HL-60/S4 treated with retinoic acid at 250 ng/mL for 4 days and 3 days (cell line): Measurements from ENCODE around the gene BOC.

Source experiments
- in situ Hi-C: fragments of 300-500 bp; cut with MboI; formaldehyde crosslinking; loops from 2 replicates; pipeline ENCODE4 v1.7.0; 2022; ENCODE audit warnings: low sequenced_read_pairs

Gene BOC

DNA sequence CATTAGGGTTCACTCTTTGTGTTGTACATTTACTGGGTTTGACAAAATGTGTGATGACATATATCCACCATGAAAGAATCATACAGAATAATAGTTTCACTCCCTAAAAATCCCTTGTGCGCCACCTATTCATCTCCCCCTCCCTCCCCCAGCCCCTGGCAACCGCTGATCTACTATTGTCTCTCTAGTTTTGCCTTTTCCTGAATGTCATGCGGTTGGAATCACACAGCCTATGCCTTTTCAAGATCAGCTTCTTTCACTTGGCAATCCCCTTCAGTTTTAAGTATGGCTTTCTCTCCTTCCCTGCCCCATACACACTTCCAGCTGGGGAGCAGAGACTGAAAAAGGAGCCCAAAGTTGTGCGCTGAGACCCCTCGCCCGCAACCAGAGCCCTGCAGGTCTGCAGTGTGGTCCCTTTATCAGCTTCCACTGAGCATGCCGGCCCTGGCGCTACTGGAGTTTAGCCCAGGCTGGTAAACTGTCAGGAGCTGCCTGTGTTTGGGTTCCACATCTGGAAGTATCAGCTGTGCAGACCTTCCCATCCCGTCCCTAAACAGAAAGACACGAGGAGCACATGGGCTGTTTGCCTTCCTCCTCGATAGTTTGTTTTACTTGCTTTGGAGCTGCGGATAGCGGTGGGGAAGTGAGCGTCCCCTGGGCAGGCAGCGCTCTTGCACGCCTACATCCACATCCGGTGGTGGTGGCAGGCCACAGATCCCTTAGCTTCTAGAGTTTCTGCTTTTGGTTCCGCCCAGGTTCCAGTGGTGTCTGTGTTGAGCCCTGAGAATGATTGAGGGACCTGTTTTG, 12.3 kb downstream of the BOC start:
- in situ Hi-C loops, result no loop called here

GRCh38 chr3:113225286-113225685, 13.9 kb downstream of the BOC start:
- in situ Hi-C loops, result no loop called here

DNA sequence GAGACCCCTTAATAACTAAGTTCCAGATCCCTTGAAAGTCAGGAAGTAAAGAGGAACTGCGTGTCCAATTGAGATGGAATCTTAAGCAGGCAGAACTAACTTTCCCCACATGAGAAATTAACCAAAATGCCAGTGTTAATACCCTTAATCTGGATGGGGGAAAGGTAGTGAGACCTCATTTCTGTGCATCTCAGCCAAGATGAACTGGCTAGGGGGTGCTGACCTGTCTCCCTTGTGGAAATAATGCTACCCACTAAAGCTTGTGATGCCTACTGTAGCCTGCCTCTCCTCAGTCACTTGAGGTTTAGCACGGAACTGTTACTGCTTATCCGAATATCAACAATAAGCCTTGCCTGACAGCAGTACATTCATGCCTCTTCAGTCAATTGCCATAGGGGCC, 15.1 kb downstream of the BOC start:
- in situ Hi-C loops, result no loop called here

DNA sequence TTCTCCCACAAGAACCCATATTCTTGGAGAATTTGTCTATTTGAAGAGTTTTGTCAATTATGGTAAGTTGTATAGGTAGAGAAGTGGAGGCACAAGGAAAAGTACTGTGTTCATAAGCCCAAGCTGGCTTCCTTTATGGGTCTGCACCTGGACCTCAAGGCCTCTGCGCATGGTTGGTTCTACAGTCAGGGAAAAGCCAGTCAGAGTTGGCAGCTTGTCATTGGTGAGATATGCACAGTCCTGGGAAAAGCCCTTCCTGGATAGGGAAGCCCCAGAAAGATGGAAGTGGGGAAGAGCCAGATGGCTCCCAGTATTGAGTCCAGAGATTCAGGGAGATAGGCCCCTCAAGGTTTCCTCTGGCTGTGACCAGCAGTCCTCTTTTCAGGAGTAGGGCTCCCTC, 15.8 kb downstream of the BOC start:
- in situ Hi-C loops, result no loop called here

GRCh38 chr3:113228498-113229286, 17.3 kb downstream of the BOC start:
- in situ Hi-C loops, result no loop called here

DNA sequence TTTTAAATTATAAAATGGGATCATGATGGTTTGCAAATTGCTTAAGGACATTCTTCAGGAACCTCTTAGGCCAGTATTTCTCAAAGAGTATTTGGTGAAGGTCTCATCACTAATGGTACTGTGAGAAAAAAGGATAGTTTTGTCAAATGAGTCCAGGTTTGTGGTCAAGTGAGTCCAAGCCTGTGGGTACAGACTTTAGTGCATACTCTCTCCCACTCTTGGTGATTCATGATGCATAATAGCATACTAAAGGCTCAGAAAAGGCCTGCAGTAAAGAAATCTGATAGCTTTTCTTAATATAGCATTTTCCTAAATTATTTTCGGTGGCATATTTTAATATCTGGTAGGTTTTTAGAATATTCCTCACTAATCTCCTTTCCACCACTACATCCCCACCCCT, 20.0 kb downstream of the BOC start:
- in situ Hi-C loops, result no loop called here

DNA sequence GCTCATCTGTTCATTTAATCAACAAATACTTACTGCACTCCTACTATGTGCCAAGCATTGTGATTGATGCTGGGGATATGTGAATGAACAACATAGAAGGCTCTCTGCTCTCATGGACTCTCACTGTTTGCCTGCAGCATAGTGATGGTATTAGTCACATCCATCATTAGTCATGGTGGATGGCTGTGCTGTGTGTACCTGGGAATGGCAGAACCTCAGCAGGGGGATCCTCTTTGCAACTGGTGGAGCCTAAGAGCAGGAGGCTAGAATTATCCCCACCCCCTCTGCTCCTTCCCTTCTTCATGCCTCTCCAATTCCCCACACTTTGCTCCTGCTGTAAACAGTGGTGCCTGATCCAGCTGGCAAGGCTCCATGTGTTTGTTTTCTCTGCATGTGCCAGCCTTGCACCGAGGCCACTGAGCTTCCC, 20.5 kb downstream of the BOC start:
- in situ Hi-C loops, result no loop called here

- in situ Hi-C loops, result no loop called here
Measured at GRCh38 chr3:113232342-113232741, 21.0 kb downstream of the BOC start.

- in situ Hi-C loops, result no loop called here
Measured at GRCh38 chr3:113233497-113233896, 22.1 kb downstream of the BOC start.

GRCh38 chr3:113234028-113234427, 22.7 kb downstream of the BOC start:
- in situ Hi-C loops, result no loop called here

GRCh38 chr3:113234688-113235260, 23.4 kb downstream of the BOC start:
- in situ Hi-C loops, result no loop called here

DNA sequence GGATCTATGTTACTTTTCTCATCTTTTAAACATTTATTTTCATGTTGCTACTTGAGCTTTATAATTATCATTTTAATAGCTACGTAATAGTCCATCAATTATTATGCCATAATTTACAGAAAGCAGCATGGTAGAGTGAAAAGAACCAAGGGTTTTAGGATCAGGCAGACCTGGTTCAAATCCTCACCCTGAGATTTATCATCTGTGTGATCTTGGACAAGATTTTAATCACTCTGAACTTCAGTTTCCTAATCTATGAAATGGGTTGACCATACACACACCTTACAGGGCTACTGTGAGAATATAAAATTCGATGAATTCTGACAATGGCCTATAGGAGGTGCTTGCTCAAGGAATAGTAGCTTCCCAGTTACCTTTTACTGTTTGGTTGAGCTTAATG, 27.1 kb downstream of the BOC start:
- in situ Hi-C loops, result no loop called here

GRCh38 chr3:113240841-113241240, 29.5 kb downstream of the BOC start:
- in situ Hi-C loops, result no loop called here

- in situ Hi-C loops, result no loop called here
Measured at GRCh38 chr3:113241292-113242095, 30.1 kb downstream of the BOC start.

GRCh38 chr3:113242096-113242581, 30.8 kb downstream of the BOC start:
- in situ Hi-C loops, result no loop called here

- in situ Hi-C loops, result no loop called here
Measured at GRCh38 chr3:113243071-113243470, 31.7 kb downstream of the BOC start.

DNA sequence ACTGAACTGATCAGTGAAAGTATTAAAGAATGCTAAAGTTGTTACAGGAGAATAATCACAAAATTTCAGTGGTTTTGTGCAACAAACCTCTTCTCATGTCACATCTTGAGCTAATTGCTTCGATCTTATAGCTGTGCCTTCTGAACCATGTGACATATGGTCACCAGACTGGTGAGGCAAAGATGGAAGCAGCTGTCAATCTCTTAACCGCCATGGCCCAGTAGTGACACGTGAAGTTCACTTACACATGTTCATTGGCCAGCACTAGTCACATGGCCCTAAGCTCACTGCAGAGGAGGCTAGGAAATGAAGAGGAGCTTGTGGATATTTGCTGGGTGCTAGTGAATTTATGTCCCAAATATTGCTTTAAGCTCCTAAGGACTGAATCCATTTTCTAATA, 32.5 kb downstream of the BOC start:
- in situ Hi-C loops, result no loop called here

DNA sequence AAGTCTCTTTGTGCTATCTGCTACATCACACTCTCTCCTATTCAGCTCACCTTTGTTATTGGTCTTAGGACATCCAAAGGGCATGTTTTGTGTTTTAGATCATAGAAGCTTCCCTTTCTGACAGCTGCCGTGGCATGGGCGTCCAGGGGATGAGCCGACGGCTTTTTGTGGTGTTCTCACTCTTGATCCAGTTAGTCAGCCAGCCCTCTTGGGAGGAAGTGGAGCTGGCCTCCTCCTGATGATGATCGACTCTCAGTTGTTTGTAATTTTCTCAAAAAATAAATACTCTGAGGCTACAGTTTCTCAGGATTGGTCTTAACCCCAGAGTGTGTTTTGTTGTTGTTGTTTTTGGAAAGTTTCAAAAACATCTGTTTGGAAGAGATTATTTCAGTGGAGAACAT, 34.4 kb downstream of the BOC start:
- in situ Hi-C loops, result no loop called here

GRCh38 chr3:113247068-113247467, 35.7 kb downstream of the BOC start:
- in situ Hi-C loops, result no loop called here

GRCh38 chr3:113247675-113248458, 36.5 kb downstream of the BOC start:
- in situ Hi-C loops, result no loop called here
